Activated T-helper 17 cell treated with anti-CD3 and anti-CD28 coated beads, Interleukin-2, amount 50 U/mL, for 72 hours (primary cell): ENCODE results near the gene CAPN12. TPM values are rescaled to one million over a fixed set of nuclear protein-coding genes. Genes with fewer than 3 reads are reported as not detected.

ENCODE experiments used
- ATAC-seq: fragments of 150-1000 bp; cut with Tn5 transposase; replicated peaks from 2 replicates; pipeline ENCODE4 v1.10.0; 2021; ENCODE audit warnings: mild to moderate bottlenecking, moderate library complexity
- H3K27ac Mint-ChIP-seq: one replicate; pipeline ENCODE4 v1.8.0; 2022; ENCODE audit warnings: mixed read lengths
- H3K27me3 Mint-ChIP-seq: one replicate; pipeline ENCODE4 v1.8.0; 2022; ENCODE audit warnings: mixed read lengths
- H3K36me3 Mint-ChIP-seq: one replicate; pipeline ENCODE4 v1.8.0; 2022; ENCODE audit warnings: low read depth, mild to moderate bottlenecking, mixed read lengths
- H3K4me1 Mint-ChIP-seq: one replicate; pipeline ENCODE4 v1.8.0; 2022; ENCODE audit warnings: mixed read lengths
- H3K4me3 Mint-ChIP-seq: one replicate; pipeline ENCODE4 v1.8.0; 2022; ENCODE audit warnings: mild to moderate bottlenecking, mixed read lengths
- H3K9me3 Mint-ChIP-seq: one replicate; pipeline ENCODE4 v1.8.0; 2022; ENCODE audit warnings: mixed read lengths
- total RNA-seq, 2 donors: library from RNA; stranded (reverse); gene quantifications; one replicate each; pipeline ENCODE4 v1.2.3, GENCODE V29; 2022

The CAPN12 gene
- total RNA-seq, 2 donors from 2014 or later: 3.8 to 75.3 TPM

- Mint-ChIP-seq H3K27ac (no peak overlapping the region), H3K4me3 (no peak overlapping the region), H3K9me3 (no peaks in the 10 kb centered on the region), H3K4me1 (peaks cover 9% of the 10 kb centered on the region), H3K27me3 (no peaks in the 10 kb centered on the region), H3K36me3 (peaks cover 81% of the 10 kb centered on the region)
- ATAC-seq: no peak
Observed at GRCh38 chr19:38727868-38728660, 16.2 kb downstream of the CAPN12 start.

- Mint-ChIP-seq H3K4me1 (peaks cover 5% of the 10 kb centered on the region), H3K36me3 (peaks cover 82% of the 10 kb centered on the region), H3K9me3 (no peaks in the 10 kb centered on the region), H3K27ac (no peak overlapping the region), H3K27me3 (no peaks in the 10 kb centered on the region), H3K4me3 (no peak overlapping the region)
- no peak for ATAC-seq
Observed at GRCh38 chr19:38727306-38727867, 16.9 kb downstream of the CAPN12 start.

GRCh38 chr19:38726761-38727301 is 17.4 kb downstream of the CAPN12 start:
- Mint-ChIP-seq H3K27ac (no peak overlapping the region), H3K27me3 (no peaks in the 10 kb centered on the region), H3K36me3 (peaks cover 76% of the 10 kb centered on the region), H3K9me3 (no peaks in the 10 kb centered on the region), H3K4me3 (no peak overlapping the region), H3K4me1 (peaks cover 5% of the 10 kb centered on the region)
- ATAC-seq: peak; percentile 28

- Mint-ChIP-seq H3K36me3 (peaks cover 73% of the 10 kb centered on the region), H3K4me3 (no peak overlapping the region), H3K9me3 (no peaks in the 10 kb centered on the region), H3K27me3 (no peaks in the 10 kb centered on the region), H3K27ac (no peak overlapping the region), H3K4me1 (peaks cover 5% of the 10 kb centered on the region)
- no peak for ATAC-seq
Observed at GRCh38 chr19:38726284-38726673, 18.0 kb downstream of the CAPN12 start.

- no peak for ATAC-seq
- peaks cover 77% of the 10 kb centered on the region for H3K36me3 Mint-ChIP-seq
Observed at GRCh38 chr19:38725469-38726283, 18.6 kb downstream of the CAPN12 start.

GRCh38 chr19:38723990-38724854 is 20.1 kb downstream of the CAPN12 start:
- H3K36me3 Mint-ChIP-seq: peaks cover 70% of the 10 kb centered on the region

More at GRCh38 chr19:38725469-38726283, 18.6 kb downstream of the CAPN12 start:
- Mint-ChIP-seq H3K4me1 (peaks cover 5% of the 10 kb centered on the region), H3K9me3 (no peaks in the 10 kb centered on the region), H3K4me3 (no peak overlapping the region), H3K27ac (no peak overlapping the region), H3K27me3 (no peaks in the 10 kb centered on the region)

GRCh38 chr19:38723606-38723965 is 20.7 kb downstream of the CAPN12 start:
- H3K4me3 Mint-ChIP-seq: no peak overlapping the region
- no peak for ATAC-seq
- H3K27me3 Mint-ChIP-seq: no peaks in the 10 kb centered on the region
- peaks cover 71% of the 10 kb centered on the region for H3K36me3 Mint-ChIP-seq
- H3K27ac Mint-ChIP-seq: peak overlapping the region; percentile 41
- H3K4me1 Mint-ChIP-seq: no peaks in the 10 kb centered on the region
- no peaks in the 10 kb centered on the region for H3K9me3 Mint-ChIP-seq

More at GRCh38 chr19:38723990-38724854, 20.1 kb downstream of the CAPN12 start:
- Mint-ChIP-seq H3K4me3 (no peak overlapping the region), H3K4me1 (no peaks in the 10 kb centered on the region), H3K27ac (peak overlapping the region; percentile 25), H3K9me3 (no peaks in the 10 kb centered on the region), H3K27me3 (no peaks in the 10 kb centered on the region)
- no peak for ATAC-seq

- no peak overlapping the region for H3K4me3 Mint-ChIP-seq
- no peaks in the 10 kb centered on the region for H3K9me3 Mint-ChIP-seq
- H3K27ac Mint-ChIP-seq: peak overlapping the region; percentile 41
- H3K4me1 Mint-ChIP-seq: no peaks in the 10 kb centered on the region
- no peak for ATAC-seq
- H3K36me3 Mint-ChIP-seq: peaks cover 70% of the 10 kb centered on the region
- no peaks in the 10 kb centered on the region for H3K27me3 Mint-ChIP-seq
Observed at GRCh38 chr19:38722947-38723605, 21.2 kb downstream of the CAPN12 start.

- ATAC-seq: no peak
- H3K9me3 Mint-ChIP-seq: no peaks in the 10 kb centered on the region
- H3K27me3 Mint-ChIP-seq: no peaks in the 10 kb centered on the region
- no peak overlapping the region for H3K27ac Mint-ChIP-seq
- H3K36me3 Mint-ChIP-seq: peaks cover 73% of the 10 kb centered on the region
- H3K4me1 Mint-ChIP-seq: no peaks in the 10 kb centered on the region
- no peak overlapping the region for H3K4me3 Mint-ChIP-seq
Observed at GRCh38 chr19:38721979-38722773, 22.1 kb downstream of the CAPN12 start.

GRCh38 chr19:38721496-38721895 is 22.8 kb downstream of the CAPN12 start:
- Mint-ChIP-seq H3K4me3 (no peak overlapping the region), H3K4me1 (no peaks in the 10 kb centered on the region), H3K9me3 (no peaks in the 10 kb centered on the region), H3K27me3 (no peaks in the 10 kb centered on the region), H3K27ac (no peak overlapping the region), H3K36me3 (peaks cover 73% of the 10 kb centered on the region)
- no peak for ATAC-seq

- Mint-ChIP-seq H3K4me3 (no peak overlapping the region), H3K4me1 (no peaks in the 10 kb centered on the region), H3K27me3 (no peaks in the 10 kb centered on the region), H3K9me3 (no peaks in the 10 kb centered on the region), H3K27ac (no peak overlapping the region), H3K36me3 (peaks cover 73% of the 10 kb centered on the region)
- no peak for ATAC-seq
Observed at GRCh38 chr19:38720559-38721236, 23.6 kb downstream of the CAPN12 start.

- Mint-ChIP-seq H3K4me1 (no peaks in the 10 kb centered on the region), H3K27ac (no peak overlapping the region), H3K9me3 (no peaks in the 10 kb centered on the region), H3K4me3 (no peak overlapping the region), H3K27me3 (no peaks in the 10 kb centered on the region), H3K36me3 (peaks cover 72% of the 10 kb centered on the region)
- ATAC-seq: no peak
Observed at GRCh38 chr19:38719761-38720558, 24.3 kb downstream of the CAPN12 start.
